ENCODE measurements around the gene GABRB1.

DNA sequence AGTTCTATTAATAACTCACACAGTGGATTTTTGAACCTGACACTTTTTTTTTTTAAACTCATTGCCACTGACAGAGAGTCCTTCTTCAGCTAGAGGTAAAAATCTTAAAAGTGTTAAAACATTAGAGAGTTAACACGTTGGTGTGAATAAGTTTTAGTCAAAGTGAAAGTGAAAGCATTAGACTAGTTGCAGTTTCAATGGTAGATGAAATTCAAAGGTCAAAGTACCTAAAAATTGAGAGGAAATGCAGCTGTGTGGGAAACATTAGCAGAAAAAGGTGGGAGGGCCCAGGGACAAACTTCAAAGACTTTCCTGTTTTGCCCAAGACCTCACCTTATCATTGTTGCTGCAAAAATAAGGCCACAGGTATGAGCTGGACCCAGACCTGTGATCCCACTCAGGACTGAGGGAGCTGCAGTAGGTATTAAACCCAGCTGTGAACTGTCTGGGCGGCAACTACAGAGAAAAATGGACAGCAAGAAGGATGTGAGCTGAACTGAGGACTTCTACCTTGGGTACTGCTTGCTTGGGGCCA, 20.4 kb upstream of the GABRB1 start:
- TF ChIP-seq, protein P1, sequence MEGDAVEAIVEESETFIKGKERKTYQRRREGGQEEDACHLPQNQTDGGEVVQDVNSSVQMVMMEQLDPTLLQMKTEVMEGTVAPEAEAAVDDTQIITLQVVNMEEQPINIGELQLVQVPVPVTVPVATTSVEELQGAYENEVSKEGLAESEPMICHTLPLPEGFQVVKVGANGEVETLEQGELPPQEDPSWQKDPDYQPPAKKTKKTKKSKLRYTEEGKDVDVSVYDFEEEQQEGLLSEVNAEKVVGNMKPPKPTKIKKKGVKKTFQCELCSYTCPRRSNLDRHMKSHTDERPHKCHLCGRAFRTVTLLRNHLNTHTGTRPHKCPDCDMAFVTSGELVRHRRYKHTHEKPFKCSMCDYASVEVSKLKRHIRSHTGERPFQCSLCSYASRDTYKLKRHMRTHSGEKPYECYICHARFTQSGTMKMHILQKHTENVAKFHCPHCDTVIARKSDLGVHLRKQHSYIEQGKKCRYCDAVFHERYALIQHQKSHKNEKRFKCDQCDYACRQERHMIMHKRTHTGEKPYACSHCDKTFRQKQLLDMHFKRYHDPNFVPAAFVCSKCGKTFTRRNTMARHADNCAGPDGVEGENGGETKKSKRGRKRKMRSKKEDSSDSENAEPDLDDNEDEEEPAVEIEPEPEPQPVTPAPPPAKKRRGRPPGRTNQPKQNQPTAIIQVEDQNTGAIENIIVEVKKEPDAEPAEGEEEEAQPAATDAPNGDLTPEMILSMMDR (IDR thresholded peaks at IDR 0.05), result no peak
- TF ChIP-seq POLR2A (IDR thresholded peaks at IDR 0.05; ENCODE audit: low read length) (no peak), CHD2 (IDR thresholded peaks at IDR 0.05; ENCODE audit: low read length, partially characterized antibody) (no peak)
- TF ChIP-seq, protein P2, sequence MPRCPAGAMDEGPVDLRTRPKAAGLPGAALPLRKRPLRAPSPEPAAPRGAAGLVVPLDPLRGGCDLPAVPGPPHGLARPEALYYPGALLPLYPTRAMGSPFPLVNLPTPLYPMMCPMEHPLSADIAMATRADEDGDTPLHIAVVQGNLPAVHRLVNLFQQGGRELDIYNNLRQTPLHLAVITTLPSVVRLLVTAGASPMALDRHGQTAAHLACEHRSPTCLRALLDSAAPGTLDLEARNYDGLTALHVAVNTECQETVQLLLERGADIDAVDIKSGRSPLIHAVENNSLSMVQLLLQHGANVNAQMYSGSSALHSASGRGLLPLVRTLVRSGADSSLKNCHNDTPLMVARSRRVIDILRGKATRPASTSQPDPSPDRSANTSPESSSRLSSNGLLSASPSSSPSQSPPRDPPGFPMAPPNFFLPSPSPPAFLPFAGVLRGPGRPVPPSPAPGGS (IDR thresholded peaks at IDR 0.05), result no peak
- TF ChIP-seq, protein P3, sequence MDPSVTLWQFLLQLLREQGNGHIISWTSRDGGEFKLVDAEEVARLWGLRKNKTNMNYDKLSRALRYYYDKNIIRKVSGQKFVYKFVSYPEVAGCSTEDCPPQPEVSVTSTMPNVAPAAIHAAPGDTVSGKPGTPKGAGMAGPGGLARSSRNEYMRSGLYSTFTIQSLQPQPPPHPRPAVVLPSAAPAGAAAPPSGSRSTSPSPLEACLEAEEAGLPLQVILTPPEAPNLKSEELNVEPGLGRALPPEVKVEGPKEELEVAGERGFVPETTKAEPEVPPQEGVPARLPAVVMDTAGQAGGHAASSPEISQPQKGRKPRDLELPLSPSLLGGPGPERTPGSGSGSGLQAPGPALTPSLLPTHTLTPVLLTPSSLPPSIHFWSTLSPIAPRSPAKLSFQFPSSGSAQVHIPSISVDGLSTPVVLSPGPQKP (IDR thresholded peaks at IDR 0.05; ENCODE audit: low read depth, low read length), result no peak
